HG03439 (cell line): ENCODE data around the gene CHST12.

Experiments
- ATAC-seq: cut with Tn5 transposase; IDR thresholded peaks from one replicate; pipeline ENCODE4 v1.9.1; 2021; ENCODE audit warnings: mild to moderate bottlenecking, moderate library complexity; ENCODE audit not compliant: unreplicated experiment

CHST12 gene

GRCh38 chr7:2433713-2434550 lies 30.5 kb downstream of the CHST12 start:
- ATAC-seq: no peak

DNA sequence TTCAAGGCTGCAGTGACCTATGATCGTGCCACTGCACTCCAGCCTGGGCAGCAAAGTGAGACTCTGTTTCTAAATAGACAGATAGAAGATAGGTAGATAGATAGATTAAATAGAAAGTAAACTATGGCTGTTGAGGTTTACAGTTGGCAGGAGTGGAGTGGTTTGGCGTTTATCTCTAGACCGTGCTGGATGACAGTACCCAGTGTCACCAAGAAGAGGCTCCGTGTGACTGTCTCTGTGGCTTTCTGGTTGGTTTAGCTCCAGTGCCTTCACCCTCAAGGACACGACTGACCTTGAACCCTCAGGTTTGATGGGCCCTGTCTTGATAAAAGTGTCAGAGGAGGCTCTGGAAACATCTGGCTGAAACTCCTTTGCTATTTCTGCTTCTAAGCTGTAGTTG lies 31.7 kb downstream of the CHST12 start:
- ATAC-seq: no peak

- ATAC-seq: no peak
Measured at GRCh38 chr7:2436341-2437104, 33.1 kb downstream of the CHST12 start.

DNA sequence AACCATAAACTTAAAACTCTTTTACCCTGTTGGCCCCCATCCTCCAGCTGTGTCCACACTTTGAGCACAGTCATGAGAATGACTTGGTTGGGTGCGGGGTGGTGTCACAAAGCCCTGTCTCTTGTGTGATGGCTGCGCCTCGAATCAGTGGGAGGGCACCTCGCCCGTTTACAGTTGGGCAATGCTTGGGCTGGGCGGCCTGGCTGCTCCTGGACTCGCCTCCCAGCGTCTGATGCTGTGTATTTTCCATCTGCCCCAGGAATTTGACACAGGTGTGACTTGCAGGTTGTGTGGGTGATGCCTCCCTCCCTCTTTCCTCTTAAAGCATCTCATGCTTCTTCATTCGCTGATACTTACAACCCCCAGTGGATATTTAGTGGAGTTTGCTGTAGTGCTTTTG lies 33.7 kb downstream of the CHST12 start:
- ATAC-seq: no peak

GRCh38 chr7:2437537-2438148 lies 34.2 kb downstream of the CHST12 start:
- no peak for ATAC-seq

DNA sequence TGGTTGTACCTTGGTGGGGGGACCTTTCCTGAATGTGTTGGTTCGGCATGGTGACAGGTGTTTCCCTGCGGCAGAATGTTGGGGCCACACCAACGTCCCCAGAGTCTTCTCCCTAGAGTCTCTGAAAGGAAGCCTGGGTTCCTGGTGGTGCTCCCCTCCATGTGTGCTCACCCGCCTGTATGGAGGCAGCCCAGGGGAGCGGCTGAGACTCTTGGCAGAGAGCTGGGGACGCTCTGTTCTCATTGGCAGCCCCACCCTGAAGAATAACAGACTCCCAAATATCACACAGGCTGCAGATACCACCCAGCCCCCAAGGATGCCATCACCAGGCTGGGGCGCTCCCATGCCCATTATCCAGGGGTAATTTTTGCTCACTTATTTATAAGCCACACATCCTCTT lies 34.8 kb downstream of the CHST12 start:
- no peak for ATAC-seq

DNA sequence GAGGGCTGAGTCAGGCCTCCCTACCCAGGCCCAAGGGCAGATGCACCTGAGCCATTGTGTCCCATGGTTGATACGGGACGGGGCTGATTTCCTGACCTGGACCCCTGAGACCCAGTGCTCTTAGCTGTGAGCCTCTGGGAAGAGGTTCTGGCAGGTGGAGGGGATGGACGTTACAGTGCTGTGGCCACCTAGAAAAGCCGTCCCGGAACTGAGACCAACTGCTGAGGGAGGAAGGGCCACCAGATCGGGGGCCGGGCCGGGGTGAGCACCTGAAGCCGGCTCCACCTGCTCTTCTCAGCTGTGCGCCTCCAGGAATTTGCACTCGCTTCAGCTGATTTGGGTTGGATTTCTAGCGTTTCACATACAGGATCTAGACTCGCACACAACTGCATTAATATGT lies 35.4 kb downstream of the CHST12 start:
- no peak for ATAC-seq

DNA sequence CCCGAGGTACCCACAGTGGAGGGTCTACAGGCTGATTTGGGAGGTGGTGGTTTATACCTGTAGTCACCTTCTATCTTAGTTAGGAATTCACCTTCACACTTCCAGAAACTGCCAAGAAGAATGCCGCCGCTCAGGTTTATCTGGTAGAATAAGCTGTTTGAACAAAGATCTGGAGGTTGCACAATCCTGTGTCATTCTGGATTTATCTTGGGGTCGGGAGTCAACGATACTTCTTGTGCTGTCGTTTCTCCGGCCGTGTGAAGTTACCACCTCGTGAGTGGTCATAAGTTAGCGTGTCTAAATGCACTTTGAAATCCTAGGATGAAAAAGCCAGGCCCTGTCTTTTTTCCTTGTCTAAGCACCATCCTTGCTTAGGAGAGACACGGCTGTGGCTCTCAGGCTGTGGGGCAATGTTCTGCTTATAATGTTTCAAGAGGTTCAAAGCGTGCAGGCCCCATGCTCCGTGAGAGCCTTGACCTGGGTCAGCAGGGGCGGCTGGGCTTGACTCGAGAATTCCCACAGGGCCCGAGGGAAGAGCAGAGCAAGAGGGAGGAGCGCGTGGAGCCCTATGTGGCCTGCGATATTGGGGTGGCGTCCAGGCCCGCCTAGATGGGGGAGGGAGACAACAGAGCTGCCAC lies 37.3 kb downstream of the CHST12 start:
- ATAC-seq: no peak

GRCh38 chr7:2441430-2442058 lies 38.1 kb downstream of the CHST12 start:
- ATAC-seq: no peak

DNA sequence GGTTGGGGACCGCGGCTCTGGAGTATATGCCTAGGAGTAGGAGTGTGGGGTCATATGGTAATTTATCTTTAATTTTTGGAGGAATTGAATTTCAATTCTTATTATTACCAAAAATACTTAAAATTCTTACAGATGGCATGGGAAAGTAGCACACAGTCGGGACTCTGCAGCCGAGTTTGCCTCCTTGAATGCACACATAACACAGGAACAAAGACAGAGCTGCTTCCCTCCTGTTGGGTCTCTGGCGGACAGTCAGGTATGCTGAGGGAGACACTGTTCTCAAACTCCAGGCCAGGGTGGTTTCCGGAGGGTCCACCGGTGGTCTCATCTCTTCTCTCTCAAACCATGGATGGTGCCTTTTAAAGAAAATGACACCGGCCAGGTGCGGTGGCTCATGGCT lies 40.1 kb downstream of the CHST12 start:
- ATAC-seq: no peak

GRCh38 chr7:2444476-2444875 lies 41.1 kb downstream of the CHST12 start:
- no peak for ATAC-seq

DNA sequence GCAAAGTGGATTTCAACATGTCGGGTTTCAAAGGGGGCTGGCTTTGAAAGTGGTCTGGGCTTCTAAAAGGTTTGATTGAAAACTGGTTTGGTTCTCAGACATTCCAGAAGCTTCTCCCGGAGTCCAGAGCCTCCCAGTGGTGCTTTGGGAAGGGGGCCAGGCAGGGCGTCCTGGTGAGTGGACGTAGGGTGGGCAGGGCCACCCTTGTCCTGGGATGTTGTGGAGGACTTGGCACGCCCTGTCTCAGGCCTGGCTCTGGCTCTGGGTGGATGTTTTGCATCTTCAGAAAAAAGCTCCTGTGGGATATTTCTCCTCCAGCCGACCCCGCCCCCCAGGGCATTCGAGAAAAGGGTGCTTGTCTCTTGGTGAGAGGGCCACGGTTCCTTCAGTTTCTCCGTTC lies 41.6 kb downstream of the CHST12 start:
- no peak for ATAC-seq

DNA sequence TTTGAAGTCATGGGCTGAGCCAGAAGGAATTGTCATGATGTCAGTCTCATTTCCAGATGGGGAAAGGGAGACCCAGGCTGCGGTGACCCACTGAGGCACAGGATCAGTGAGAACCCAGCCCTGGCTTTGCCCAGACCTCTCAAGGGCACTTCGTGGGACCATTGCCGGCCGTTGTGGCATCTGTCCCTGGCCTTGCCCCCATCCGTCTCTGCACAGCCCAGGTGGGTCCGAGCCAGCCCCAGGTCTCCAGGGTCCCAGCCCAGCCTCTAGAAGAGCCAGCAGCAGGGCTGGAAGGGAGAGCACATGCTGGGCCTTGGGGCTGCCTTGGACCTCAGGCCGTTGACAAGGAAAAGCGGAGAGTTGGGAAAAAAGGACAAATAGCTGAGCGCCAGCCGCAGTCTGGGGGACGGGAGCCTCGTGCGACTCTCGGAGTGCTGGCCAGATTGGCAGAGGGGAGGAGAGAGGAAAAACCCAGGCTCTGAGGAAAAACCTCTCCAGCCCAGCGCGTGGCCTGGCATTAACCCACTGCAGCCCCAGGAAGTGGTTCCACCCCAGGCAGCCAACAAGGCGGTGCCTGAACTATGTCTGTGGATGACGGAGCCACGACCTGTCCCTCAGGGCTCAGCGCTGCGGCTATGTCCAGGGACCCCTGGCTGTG lies 42.6 kb downstream of the CHST12 start:
- ATAC-seq: no peak

DNA sequence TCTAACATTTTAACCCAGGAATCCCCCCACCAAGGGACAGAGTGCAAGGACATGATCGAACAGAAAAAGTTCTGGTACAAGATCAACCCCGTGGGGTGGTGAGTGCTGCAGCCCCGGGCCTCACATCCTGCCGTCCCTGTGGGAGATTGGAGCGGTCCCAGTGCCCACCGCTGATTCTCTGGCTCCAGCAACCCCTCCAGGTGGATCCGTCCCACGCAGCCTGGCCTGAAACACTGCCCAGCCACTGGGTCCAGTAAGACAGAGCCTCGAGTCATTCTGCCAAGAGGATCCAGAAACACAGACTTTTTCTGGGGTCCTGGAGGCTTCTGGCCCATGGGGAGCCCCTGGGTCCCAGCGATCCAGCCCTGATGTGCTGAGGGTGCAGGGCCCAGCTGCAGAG lies 43.3 kb downstream of the CHST12 start:
- ATAC-seq: no peak

DNA sequence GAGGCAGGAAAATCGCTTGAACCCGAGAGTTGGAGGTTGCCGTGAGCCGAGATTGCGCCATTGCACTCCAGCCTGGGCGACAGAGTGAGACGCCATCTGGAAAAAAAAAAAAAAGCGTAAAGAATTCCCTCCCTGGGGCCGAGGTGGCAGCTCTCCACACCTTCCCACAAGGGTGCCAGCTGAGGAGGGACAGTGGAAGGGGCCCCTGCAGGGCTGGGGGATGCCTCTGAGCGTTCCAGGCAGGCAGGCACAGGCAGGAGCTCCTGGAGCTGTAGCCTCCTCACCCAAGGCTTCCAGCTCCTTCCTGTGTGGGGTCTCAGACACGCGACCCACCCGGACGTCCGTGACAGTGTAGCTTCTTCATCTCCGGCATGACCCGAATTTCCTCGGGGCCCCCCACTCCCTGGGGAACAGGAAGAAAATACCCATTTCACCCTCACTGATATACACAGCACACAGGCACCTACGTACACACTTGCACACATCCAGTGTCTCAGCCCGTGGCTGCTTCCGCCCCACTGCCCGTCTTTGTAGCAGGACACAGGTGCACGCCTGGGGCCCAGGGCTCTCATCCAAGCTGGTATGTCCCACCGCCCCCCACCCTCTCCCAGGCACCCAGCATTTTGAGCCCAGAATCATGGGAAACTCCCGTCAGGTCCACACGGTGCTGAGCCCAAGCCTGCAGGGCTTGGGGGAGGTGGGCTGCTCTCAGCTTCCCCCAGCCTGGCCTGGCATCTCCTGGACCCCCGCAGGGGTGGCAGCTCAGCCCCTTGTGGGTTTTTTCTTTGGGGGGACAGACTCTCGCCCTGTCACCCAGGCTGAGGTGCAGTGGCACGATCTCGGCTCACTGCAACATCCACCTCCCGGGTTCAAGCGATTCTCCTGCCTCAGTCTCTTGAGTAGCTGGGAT lies 47.0 kb downstream of the CHST12 start:
- no peak for ATAC-seq

DNA sequence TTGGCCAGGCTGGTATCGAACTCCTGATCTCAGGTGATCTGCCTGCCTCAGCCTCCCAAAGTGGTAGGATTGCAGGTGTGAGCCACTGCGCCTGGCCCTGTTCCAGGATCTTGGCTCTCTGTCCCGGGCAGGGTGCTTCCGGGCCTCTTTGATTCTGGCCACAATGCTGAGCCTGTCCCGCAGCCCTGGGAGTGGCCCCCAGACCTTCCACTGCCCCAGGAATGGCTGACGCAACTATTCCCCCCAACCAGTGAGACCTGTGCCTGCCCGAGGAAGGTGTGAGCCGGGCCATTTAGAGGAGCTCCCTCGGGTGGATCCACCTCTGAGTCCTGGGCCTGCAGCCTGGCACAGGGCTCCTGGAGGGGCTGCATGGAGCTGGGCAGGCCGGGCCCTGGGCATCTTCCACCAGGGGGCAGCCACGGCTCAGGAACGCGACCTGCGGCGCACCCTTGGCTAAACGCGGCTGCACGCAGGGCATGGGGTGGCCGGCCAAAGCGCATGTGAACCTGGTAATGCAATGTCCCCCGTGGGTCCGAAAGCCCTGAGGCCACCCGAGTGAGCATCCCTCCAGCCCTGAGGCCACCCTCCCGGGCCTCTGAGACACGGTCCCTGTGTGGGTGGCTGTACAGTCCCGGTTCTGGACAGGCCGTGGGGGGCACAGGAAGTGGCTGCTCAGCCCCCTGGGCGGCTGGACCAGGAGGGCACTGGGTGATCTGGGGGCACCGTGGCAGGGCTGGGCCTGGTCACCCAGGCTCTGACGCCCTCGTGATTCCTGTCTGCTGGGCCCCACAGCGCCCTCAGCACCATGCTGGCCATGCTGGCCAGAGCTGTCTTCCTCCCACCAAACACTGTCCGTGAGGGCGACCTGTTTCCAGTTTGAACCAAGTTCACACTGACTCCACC lies 48.0 kb downstream of the CHST12 start:
- ATAC-seq: no peak

DNA sequence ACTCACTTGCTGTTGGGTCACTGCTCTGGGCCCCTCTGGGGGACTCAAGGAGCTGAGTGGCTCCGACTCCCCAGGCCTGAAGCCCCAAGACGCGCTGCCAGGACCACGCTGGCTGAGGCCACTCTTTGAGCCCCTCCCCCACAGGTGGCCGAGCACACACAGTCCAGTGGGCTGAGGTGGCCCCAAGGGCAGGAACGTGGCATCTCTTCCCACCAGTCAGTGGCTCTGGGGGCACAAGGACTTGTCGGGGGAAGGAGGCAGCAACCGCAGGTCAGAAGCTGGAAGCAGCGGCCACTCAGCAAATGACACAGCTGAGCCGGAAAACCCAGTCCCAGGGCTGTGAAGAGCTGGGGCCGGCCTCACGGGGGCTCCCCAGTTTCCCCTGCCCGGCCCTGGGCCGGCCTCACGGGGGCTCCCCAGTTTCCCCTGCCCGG lies 48.7 kb downstream of the CHST12 start:
- ATAC-seq: no peak

- ATAC-seq: no peak
Measured at GRCh38 chr7:2452643-2453270, 49.3 kb downstream of the CHST12 start.
